GF-D8 (cell line): ENCODE measurements around the gene BABAM1.
"Not testable (repeated sequence)": the region's sequence is repeated elsewhere in the genome, so short reads cannot be mapped to it uniquely, and the experiment has no call there.

ENCODE experiments used
- DNase-seq: peaks from one replicate; lab custom pipeline; 2025; lab: John Stamatoyannopoulos, UW

Gene BABAM1

DNA sequence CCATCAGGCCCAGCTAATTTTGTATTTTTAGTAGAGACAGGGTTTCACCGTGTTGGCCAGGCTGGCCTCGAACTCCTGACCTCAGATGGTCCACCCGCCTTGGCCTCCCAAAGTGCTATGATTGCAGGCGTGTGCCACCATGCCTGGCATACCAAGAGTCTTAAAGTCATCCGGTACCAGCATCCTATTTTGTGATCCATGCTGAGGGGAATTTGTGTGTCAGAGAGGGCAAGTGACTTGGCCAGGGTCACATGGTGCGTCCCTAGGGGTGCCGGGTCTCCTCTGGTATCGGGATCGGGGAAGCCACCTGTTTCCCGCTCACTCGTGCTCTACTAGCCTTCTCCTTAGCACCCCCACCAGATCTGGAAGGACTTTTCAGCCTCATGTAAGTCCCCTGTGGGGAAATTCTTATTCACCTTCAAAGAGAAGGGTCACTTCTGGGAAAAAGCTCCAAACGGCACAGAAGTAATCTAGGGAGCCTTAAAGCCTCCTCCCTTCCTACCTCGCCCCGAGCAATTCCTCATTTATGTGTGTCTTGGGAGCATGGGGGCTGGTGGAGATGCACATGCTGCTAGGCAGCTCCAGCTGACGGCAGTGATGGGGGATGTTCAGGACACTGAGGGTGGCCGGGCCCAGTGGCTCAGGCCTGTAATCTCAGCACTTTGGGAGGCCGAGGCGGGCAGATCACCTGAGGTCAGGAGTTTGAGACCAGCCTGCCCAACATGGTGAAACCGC, 8.4 kb downstream of the BABAM1 start:
- DNase-seq = no peak

- DNase-seq = no peak
Observed at GRCh38 chr19:17279436-17279835, 12.2 kb downstream of the BABAM1 start.

DNA sequence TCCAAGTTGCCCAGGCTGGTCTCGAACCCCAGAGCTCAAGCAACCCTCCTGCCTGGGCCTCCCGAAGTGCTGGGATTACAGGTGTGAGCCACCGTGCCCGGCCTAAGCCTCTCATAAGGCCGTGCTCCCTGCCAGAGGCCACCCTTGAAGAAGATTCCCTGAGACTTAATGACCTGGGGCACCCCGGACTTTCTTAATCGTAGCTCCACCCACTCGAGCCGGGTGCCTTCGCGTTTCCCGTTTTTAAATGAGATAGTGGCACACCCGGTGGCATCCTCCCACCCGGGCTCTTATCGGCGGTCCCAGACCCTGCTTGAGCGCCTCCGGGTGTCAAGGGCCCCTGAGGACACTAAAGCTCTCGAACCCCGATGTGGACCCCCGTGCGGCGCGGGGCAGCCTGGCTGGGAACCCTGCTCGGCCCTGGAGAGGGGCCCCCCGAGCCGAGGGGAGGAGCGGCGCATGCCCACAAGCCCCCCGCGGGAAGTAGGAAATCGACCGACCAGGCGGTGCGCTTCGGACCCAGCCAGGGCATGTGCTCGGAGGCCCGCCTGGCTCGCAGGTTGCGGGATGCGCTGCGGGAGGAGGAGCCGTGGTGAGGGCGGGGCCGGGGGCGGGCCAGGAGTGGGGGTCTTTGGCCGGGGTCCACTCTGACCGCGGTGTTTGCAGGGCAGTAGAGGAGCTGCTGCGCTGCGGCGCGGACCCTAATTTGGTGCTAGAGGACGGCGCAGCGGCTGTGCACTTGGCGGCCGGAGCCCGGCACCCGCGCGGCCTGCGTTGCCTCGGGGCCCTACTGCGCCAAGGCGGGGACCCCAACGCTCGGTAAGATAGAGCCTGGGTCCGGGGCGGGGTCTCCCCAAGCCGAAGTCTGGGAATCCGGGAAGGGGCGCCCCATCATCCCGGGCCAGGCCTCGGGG, 14.4 kb downstream of the BABAM1 start, which contains the start of gene ANKLE1:
TSS of gene ANKLE1 (plus strand) at position 511 of the 914 bp plus-strand sequence. CDS start at position 531, 20 bp downstream.
- peak; percentile 77 for DNase-seq

GRCh38 chr19:17282488-17283125, 15.4 kb downstream of the BABAM1 start:
- DNase-seq = peak; percentile 49

DNA sequence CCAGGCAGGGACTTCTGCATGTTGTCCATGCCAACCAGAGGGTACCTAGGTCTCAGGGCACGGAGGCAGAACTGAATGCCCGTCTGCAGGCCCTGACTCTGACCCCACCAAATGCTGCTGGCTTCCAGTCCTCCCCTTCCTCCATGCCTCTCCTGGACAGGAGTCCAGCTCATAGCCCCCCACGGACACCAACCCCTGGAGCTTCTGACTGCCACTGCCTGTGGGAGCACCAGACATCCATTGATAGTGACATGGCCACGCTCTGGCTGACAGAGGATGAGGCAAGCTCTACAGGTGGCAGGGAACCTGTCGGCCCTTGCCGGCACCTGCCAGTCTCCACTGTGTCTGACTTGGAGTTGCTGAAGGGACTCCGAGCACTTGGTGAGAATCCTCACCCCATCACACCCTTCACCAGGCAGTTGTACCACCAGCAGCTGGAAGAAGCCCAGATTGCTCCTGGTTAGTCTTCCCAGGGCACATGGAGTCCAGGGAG, 16.3 kb downstream of the BABAM1 start:
- DNase-seq = no peak

GRCh38 chr19:17285415-17286135, 18.3 kb downstream of the BABAM1 start:
- DNase-seq = no peak

DNA sequence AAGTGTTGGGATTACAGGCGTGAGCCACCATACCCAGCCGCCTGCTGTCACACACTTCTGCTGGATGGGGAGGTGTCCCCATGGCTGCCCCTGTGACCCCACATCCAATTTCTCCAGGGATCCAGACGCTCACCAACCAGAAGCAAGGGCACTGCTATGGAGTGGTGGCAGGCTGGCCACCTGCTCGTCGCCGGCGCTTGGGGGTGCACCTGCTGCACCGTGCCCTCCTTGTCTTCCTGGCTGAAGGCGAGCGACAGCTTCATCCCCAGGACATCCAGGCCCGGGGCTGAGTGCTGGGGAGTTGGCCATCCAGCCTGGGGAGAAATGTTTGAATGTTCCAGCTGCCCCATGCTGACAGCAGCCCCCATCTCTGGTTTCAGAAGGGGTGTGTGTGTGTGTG, 19.0 kb downstream of the BABAM1 start:
- no peak for DNase-seq

DNA sequence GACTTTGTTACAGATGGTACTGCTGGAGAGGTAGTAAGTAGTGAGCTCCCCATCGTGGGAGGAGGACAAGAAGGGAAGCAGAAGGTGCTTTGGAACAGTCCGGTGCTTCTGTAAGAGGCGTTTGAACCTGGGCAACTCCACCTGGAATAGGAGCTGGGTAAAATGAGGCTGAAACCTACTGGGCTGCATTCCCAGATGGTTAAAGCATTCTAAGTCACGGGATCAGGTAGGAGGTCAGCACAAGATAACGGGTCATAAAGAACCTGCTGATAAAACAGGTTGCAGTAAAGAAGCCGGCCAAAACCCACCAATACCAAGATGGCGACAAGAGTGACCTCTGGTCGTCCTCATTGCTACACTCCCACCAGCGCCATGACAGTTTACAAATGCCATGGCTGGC, 19.5 kb downstream of the BABAM1 start:
- DNase-seq = no peak

DNA sequence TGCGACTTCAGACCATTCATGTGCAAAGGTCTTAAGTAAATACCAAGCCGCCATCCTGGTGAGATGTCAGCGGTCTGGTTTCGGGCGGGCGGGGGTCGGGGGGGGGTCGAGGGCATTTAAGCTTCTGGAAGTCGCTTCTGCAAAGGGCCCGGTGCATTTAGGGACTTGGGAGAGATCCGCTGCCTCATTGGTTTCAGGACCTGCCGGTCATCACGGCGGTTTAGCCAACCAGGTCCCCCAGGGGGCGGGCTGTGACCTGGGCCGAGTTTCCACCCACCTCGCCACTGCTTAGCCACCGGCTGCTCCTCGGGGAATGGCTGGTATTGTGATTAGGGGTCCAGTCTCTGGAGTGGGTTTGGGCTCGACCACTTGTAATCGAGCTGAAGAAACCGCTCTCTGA, 22.2 kb downstream of the BABAM1 start:
- no peak for DNase-seq

GRCh38 chr19:17292301-17293074, 25.2 kb downstream of the BABAM1 start:
- DNase-seq = peak; percentile 49

DNA sequence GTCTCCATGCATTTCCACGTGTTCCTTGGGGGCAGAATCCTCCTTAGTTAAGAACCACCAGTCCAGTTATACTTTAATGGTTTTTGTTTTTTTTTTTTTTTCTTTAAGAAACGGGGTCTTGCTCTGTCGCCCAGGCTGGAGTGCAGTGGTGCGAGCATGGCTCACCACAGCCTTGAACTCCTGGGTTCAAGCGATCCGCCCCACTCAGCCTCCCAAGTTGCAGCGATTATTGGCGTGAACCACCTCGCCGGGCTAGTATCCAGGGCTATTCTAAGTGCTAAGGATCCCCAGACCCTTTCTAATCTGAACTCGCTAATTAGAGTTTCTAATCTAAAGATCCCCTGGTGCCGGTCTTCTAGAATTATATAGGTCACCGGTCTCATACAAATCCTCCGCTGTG, 26.4 kb downstream of the BABAM1 start:
- DNase-seq = no peak

GRCh38 chr19:17294051-17294891, 27.0 kb downstream of the BABAM1 start:
- no peak for DNase-seq

- not testable (repeated sequence) for DNase-seq
Observed at GRCh38 chr19:17295551-17295950, 28.3 kb downstream of the BABAM1 start.

DNA sequence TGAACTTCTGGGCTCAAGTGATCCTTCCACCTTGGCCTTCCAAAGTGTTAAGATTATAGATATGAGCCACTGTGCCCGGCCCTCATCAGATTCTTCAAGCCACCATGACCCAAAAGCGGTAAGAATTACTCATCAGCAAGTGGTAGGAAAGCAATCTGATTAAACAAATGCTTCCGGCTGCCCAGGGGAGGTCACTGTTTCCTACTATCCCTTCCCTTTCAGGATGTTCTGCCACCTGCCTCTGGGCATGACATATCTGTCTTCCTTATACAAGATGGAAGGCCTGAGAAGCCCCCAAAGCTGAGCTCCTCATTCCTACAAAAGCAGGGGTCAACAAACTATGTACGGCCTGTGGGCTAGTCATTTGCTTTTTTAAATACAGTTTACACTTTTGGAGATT, 29.0 kb downstream of the BABAM1 start:
- no peak for DNase-seq

GRCh38 chr19:17296976-17297375, 29.7 kb downstream of the BABAM1 start:
- no peak for DNase-seq

GRCh38 chr19:17300992-17301619, 33.9 kb downstream of the BABAM1 start:
- no peak for DNase-seq

GRCh38 chr19:17302391-17303166, 35.3 kb downstream of the BABAM1 start:
- no peak for DNase-seq

GRCh38 chr19:17303167-17303939, 36.1 kb downstream of the BABAM1 start, which contains the start of gene ABHD8:
ABHD8 (minus strand) TSS chr19:17303425; CDS start chr19:17301616, 1,809 bp downstream.
- DNase-seq = peak; percentile 55
